Measurements from ENCODE around the gene CMIP.

Gene CMIP

DNA sequence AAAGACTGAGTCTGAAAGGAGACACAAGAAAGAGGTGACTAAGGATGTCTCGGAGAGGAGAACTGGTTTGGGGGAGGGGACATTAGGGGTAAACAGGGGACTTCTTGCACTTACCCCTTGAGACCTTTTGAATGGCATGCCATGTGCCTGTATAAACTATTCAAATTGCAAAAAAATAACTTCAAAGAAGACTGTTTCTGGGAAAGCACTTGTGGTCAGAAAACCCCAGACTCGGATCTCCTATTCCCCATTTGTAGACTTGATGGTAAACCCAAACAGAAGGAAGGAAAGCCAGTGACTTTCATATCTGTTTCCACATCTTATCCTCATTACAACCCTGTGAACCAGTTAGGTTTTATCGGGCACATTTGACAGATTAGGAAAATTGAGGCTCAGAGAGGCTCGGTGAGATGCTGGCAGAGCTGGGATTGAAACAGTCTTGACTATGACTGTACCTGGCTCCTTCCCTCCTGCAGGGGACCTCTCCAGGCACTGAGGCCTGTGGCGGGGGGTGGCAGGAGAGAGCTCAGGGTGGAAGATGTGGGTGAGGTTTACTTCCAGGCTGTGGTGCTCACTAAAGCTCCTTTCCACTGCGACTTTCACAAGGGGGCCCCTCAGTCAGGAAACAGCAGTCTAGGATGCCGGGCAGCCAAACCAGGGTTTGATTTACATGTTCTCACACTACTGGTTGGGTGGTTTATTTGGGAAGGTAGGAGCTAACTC, 304.0 kb downstream of the CMIP start:
- DNase-seq (ENCODE audit: low spot score), result no peak

DNA sequence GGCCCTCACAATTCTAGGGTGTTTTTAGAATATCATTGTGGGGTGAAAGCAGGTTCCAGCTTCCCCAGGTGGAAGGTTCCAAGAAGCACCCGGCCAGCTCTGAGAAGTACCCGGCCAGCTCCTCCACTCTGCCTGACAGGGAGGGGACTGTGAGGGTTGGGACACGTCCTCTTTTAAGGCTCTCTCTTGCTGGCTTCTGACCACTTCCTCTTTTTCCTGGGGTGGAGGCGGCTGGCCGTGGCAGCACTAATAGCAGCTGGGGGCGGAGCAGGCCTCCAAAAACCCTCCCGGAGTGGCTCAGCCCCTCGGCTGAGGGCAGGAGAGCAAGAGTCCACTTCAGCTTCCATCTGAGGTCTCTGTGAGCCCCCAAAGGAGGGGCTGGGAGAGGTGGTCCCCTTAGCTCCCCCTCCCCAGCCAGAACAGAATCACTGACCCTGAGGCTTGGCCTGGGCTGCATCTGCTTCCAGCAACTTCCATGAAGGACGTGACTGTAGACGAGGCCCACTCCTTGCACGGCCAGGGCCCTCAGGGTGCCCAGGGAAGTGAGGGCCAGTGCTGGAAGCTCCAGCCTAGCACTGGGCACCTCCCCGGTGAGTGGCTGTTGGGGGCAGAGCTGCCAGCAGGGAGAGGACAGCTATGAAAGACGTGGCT, 307.7 kb downstream of the CMIP start:
- DNase-seq (ENCODE audit: low spot score), result no peak

- no peak for DNase-seq (ENCODE audit: low spot score)
Observed at GRCh38 chr16:81752876-81753227, 308.2 kb downstream of the CMIP start.

- DNase-seq (ENCODE audit: low spot score), result no peak
Observed at GRCh38 chr16:81754858-81755257, 310.2 kb downstream of the CMIP start.

- peak; percentile 82 for DNase-seq (ENCODE audit: low spot score)
Observed at GRCh38 chr16:81755915-81756614, 311.5 kb downstream of the CMIP start.

- no peak for DNase-seq (ENCODE audit: low spot score)
Observed at GRCh38 chr16:81756615-81757356, 312.2 kb downstream of the CMIP start.

- no peak for DNase-seq (ENCODE audit: low spot score)
Observed at GRCh38 chr16:81758376-81758775, 313.8 kb downstream of the CMIP start.

All from kidney capillary endothelial cell (primary cell).